GM21529 (cell line): Measurements from ENCODE around the gene TCF19.
A peak's percentile ranks its signal among the peaks of the same experiment; 100 is the strongest.
"Not testable (repeated sequence)": the region's sequence is repeated elsewhere in the genome, so short reads cannot be mapped to it uniquely, and the experiment has no call there.

Experiments
- ATAC-seq: cut with Tn5 transposase; IDR thresholded peaks from one replicate; pipeline ENCODE4 v1.9.1; 2021; ENCODE audit not compliant: unreplicated experiment

TCF19 gene

DNA sequence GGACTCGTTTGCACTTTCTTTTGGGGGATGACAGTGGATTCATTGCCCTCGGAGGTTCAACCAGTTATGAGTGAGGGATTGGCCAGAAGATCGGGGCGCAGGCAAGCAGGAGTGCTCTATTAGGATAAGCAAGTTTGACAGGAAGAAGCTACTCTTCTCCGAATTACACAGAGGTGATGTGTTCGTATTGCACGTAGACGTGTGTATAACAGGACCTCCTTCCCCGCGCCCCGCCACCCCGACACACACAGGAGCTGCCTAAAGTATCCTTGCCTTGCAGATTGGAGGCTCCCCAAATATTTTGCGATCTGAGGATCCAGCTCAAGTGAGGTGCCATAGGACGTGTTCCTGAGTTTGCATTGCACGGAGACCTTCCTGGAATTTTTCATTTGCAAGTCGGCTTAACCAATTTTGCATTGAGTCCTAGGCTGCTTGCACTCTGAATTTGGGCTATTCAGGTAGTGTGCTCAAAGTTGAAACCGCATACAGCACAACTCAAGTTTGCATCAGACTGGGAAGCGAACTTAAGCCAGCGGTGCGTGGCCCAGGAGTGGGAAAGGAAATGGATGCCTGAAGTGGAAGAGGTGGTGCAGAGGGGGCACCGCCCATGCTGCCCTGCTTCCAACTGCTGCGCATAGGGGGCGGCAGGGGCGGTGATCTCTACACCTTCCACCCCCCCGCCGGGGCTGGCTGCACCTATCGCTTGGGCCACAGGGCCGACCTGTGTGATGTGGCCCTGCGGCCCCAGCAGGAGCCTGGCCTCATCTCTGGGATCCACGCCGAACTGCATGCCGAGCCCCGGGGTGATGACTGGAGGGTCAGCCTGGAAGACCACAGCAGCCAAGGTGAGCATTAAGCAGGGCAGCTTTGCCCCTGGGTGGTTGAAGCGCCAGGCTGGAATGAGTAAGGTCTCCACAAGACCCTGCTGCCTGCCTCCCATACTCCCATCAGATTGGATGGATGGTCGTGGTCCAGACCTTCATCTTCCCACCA lies 770 bp downstream of the TCF19 start:
- no peak for ATAC-seq

DNA sequence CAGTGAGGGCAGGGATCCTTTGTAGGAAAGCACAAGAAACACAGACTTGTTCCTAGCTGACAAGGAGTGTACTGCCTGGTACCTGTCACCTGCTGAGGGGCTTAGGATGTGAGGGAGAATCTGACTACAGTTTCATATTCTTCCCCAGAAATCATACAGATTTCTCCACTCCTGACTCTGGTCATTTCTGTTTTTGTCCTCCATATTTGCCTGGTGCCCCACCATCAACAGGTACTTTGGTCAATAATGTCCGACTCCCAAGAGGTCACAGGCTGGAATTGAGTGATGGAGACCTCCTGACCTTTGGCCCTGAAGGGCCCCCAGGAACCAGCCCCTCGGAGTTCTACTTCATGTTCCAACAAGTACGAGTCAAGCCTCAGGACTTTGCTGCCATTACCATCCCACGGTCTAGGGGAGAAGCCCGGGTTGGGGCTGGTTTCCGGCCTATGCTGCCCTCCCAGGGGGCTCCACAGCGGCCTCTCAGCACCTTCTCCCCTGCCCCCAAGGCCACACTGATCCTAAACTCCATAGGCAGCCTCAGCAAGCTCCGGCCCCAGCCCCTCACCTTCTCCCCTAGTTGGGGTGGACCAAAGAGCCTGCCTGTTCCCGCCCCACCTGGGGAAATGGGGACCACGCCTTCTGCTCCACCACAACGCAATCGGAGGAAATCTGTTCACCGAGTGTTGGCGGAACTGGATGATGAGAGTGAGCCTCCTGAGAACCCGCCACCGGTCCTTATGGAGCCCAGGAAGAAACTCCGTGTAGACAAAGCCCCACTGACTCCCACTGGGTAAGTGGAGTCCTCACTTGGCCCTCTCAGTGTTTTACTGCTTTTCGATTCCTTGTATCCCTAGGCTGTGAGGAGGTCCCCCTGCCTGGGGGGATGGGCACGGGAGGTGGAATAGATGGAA lies 3.1 kb downstream of the TCF19 start:
- no peak for ATAC-seq

- ATAC-seq = no peak
These were observed 4.2 kb downstream of the TCF19 start for GRCh38 chr6:31162463-31163165.

DNA sequence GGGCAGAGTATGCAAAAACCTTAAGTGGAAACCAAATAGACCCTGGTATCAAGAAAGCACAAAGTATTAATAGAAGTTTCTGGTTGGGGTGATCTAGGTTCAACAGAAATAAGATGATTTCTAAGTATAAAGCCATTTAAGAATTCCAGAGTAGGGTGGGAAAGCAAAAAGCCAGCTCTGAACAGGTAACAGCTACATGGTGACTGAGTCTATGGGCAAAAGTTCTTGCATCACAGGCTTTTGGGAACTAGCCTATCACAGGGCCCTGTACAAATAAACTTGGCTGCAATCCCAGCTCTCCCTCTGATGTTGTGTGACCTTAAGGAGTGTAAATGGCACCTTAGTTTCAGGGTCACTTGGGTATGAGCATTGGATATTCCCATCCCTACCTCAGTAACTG lies 5.5 kb downstream of the TCF19 start:
- ATAC-seq = no peak

DNA sequence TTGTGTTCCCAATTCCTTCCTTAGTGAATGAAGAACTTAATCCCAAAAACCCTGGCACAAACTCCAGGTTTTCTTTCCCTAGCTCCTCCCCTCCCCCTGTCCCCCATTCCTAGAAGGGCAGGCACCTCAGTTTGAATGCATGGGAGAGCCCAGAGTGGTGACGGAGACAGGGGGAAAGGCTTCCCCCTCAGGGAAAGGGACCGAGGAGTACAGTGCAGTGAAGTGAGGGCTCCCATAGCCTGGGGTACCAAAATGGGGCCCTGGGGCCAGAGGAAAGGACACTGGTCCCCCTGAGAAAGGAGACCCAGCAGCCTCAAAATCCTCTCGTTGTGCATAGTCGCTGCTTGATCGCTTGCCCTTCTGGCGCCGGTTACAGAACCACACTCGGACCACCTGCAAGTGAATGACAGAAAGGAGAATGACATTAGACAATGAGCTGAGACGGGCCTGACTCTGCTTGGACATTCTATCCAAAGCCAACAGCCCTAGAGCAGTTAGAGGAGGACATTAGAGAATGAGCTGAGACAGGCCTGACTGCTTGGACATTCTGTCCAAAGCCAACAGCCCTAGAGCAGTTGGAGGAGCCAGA lies 6.2 kb downstream of the TCF19 start:
- ATAC-seq = peak; percentile 4

GRCh38 chr6:31165064-31165832 lies 6.9 kb downstream of the TCF19 start:
- ATAC-seq = peak; percentile 76

DNA sequence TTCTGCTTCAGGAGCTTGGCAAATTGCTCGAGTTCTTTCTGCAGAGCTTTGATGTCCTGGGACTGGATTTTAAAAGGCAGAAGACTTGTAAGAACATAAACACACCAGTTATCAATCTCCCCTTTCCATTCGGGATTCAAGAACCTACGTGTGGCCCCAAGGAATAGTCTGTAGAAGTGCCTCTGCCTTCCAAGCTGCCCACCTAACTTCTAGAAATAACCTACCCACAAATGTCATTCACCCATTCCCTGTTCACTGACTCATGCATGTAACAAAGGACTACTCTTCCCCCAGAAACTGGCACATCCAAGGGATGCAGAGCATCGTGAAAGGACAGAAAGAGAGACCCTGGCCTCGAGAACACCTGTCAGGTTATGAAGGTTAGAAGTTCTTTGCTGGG lies 7.6 kb downstream of the TCF19 start:
- ATAC-seq = no peak

DNA sequence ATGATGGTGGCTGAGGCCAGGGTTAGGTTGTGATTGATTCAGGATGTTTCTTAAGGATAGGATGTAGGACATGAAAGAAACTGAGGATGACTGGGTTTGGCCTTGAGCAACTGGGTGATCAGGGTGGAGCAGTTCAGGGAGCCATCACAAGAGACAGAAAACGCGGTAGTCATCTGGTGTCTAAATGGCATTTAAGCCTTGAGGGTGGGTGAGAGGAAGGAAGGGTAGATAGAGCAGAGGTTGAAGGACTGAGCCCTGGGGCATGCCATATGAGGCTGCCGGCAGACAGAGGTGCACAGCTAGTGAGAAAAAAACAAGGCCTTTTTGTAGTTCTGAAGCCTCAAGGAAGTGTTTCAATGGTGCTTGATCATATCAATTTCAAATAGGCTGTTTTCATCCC lies 10.2 kb downstream of the TCF19 start:
- ATAC-seq = no peak

DNA sequence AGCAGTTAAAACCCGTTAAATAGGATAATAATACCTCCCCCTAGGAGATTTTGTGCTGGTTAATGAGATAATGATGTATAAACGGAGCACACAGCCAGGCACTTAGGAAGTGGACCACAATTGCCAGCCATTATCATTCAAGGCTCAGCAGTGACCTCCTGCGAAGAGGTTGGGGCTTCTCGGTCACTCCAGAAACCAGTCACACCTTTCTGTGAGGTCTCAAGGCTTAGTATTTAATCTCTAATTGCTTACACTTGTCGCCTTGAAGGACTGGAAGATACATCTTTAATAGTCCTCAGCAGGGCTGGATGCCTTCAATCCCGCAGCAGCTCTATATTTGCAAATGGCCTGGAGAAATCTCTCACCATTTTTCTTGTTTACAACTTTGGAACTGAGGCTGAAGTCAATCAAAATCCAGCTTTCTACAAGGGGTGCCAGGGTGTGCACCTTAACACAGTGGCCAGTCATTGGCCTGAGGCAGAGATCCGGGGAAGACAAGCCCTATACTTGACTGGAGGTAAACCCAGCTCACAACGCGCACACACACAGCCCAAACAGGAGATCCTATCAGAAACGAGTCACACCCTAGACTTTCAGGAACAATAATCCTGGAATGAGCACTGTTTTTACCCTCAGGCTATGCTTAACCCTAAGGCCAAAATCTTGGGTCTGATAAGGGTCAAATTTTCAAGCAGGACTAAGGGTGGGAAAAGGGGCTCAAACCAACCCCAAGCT lies 10.9 kb downstream of the TCF19 start:
- ATAC-seq = no peak

DNA sequence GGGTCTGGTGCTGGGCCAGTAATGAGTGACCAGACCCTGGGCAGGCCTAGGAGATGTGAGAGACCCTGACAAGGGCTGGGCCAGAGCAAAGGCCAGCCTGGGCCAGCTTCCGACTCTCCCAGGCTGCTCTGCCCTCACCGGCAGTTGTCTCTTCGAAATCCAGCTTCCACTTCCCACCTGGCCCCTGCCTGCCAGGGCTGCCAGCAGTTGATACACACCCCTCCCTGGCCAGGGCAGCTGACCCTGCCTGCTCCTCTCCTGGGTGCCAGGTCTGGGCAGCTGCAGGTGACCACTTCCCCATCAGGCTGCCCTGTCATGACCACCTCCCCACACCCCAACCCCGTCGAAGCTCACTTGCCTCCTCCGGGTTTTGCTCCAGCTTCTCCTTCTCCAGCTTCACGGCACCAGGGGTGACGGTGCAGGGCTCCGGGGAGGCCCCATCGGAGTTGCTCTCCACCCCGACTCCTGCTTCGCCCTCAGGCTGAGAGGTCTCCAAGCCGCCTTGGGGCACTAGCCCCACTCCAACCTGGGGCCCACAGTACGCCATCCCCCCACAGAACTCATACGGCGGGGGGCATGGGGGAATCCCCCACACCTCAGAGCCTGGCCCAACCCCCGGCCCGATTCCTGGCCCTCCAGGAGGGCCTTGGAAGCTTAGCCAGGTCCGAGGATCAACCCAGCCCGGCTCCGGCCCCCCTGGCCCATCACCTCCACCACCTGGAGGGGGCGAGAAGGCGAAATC lies 11.6 kb downstream of the TCF19 start:
- ATAC-seq = not testable (repeated sequence)

- ATAC-seq = no peak
These were observed 12.2 kb downstream of the TCF19 start, which contains the start of gene POU5F1 for GRCh38 chr6:31170600-31170881. TSS of gene POU5F1 (minus strand) at chr6:31170682. CDS start at chr6:31170620, 62 bp downstream.

DNA sequence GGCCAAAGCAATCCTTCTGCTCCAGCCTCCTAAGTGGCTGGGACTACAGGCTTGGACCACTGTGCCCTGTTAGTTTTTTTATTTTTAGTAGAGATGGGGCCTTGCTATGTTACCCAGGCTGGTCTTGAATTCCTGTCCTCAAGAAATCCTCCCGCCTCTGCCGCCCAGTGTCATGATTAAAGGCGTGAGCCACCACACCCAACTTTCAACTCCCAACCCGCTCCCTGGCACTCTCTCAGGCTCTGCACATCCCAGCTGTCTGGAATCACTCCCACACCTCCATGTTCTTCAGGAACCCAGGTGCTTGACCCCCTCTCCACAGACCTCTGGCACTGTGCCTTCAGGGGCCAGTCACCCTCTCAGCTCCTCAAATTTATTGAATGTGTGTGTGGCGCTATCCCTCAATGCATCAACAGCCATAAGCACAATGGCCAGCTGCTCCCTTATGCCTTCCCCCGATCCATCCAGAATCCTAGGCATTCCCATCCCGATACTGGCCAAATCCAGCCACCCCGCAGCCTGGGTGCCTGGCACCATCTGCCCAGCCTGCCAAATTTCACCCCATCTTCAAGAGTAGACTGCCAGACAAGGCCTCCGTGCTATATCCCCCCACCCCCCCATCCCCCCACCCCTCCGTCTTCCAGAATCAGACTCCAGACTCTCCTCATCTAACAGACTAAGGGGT lies 12.7 kb downstream of the TCF19 start:
- ATAC-seq = no peak

- no peak for ATAC-seq
These were observed 13.8 kb downstream of the TCF19 start for GRCh38 chr6:31171931-31172905.

DNA sequence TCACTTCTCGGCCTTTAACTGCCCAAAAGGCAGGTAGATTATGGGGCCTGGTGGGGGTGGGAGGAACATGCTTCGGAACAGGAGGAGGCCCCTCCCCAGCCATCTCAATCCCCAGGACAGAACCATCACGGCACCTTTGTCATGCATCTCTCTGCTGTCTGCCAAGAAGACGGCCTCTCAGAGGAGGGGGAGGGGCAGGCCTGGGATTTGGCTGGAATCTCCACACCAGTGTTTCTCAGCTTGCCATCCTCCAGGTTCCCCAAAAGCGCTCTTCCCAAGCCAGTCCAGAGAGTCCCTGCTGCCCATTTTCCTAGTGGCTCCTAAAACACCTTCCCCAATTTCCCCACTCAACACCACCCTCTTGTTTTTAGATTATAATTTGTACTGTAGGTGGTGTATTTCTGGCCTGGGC lies 14.6 kb downstream of the TCF19 start:
- no peak for ATAC-seq

DNA sequence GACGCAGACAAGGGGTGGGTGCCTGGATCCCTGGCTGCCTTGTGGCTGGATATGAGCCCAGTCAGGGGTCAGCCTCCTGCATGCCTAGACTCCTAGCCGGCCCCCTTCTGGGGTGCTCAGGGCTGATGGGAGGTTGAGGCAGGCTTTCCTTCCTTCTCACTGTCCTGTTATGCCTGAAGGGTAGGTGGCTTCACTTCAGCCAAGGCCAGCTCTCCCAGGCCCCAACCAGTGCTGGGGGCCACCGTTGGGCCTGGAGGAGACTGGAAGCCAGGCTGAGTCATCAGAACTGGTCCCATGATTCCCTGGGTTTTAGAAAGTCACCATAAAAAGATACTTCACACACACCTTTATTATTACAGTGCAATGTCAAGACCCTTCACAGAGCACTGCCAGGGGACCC lies 15.0 kb downstream of the TCF19 start:
- ATAC-seq = no peak

GRCh38 chr6:31174378-31174777 lies 16.0 kb downstream of the TCF19 start:
- no peak for ATAC-seq

DNA sequence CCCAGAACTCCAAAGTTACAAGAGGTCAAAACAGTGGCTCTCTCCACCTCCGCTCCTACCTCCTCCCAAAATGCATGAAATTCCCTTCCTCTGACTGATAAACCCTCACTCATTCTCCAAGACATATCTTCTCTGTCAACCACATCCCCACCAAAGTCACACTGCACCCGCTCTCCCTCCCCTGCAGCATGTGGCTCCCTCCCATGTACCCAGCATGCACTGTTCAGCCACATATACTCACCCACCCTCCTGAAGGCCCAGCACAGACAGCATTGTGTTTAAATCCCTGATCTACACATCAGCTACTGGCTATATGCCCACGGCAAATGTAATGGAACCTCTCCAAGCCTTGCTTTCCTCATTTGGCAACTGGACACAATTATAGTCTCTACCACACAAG lies 17.6 kb downstream of the TCF19 start:
- ATAC-seq = no peak
